ENCODE results near the gene ITGB3. TPM values are rescaled to one million over a fixed set of nuclear protein-coding genes. Genes with fewer than 3 reads are reported as not detected.

The ITGB3 gene
- total RNA-seq, 2 donors from 2014 or later = 2.0 to 2.1 TPM

DNA sequence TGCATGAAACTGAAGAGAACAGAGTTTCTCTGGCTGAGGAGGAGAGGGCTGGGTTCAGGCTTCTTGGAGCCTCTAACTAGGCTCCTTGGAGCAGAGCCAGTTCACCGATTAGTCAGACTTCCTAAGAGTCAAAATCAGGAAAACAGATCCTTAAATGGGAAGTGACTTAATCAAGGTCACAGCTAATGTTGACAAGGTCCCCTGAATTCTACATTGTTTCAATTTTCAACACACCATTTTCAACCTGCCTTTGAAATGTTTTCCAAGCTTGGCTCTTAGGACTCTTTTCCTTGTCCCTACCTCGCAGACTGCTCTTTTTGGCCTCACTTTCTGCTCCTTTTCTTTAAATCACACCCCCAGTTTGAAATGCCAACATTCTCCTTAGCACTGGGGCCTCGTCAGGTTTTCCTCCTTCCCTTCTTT, 28.2 kb upstream of the ITGB3 start:
- Histone ChIP-seq H3K4me1 (peaks cover 30% of the 10 kb centered on the region), H3K27ac (peak overlapping the region in 3 of 4 donors; percentile 33 to 52 (median 40)), H3K4me3 (no peak overlapping the region), H3K9me3 (no peaks in the 10 kb centered on the region), H3K27me3 (no peaks in the 10 kb centered on the region), H3K36me3 (replicated peaks in 1 of 2; ENCODE audit: insufficient read depth in 1 of 2, low read depth in 2 of 2) (no peaks in the 10 kb centered on the region)
- intact Hi-C loops (cut with DNase I) = loop anchor here (10.0 kb wide), 1 partner anchor 389 kb away; no protein-coding TSS in a partner anchor
- peak; percentile 45 to 83 (median 71) for DNase-seq
- WGBS, 2 donors = 41 to 42% methylated on average over 3 of the region's 3 CpGs
- peak; percentile 39 for ATAC-seq
- no peak for TF ChIP-seq POLR2A (IDR thresholded peaks at IDR 0.05)
- TF ChIP-seq, protein P1, sequence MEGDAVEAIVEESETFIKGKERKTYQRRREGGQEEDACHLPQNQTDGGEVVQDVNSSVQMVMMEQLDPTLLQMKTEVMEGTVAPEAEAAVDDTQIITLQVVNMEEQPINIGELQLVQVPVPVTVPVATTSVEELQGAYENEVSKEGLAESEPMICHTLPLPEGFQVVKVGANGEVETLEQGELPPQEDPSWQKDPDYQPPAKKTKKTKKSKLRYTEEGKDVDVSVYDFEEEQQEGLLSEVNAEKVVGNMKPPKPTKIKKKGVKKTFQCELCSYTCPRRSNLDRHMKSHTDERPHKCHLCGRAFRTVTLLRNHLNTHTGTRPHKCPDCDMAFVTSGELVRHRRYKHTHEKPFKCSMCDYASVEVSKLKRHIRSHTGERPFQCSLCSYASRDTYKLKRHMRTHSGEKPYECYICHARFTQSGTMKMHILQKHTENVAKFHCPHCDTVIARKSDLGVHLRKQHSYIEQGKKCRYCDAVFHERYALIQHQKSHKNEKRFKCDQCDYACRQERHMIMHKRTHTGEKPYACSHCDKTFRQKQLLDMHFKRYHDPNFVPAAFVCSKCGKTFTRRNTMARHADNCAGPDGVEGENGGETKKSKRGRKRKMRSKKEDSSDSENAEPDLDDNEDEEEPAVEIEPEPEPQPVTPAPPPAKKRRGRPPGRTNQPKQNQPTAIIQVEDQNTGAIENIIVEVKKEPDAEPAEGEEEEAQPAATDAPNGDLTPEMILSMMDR (IDR thresholded peaks at IDR 0.05) = no peak

DNA sequence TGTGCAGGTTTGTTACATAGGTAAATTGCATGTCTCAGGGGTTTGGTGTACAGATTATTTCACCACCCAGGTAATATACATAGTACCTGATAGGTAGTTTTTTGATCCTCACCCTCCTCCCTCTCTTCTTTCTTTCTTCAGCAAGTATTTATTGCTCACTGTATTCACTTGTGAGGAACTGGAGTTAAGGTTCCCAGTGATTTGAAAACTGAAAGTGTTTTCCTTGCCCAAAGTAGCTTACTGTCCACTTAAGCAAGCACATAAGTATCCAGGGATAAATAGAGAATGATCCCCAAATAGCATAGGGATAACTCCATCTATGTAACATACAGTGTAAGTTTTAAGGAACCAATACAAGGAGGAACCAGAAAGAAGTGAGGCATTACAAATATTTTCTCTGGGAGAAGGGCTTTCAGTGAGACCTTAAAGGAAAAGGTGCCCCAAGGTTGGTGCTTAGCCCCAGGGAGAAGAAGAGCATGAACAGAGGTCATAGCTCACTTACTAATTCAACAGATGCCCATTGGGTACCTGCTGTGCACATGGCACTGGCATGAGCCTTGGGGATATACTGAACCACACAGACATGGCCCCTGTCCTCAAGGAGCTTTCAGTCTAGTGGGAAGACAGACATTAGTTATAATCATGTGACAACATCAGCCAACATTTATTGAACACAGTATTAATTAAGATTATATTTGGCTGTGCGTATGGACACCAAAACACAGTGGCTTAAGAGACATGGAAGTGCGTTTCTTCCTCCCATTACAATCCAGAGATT, 27.5 kb upstream of the ITGB3 start:
- Histone ChIP-seq H3K27ac (peak overlapping the region in 2 of 4 donors; percentile 22 to 52), H3K4me3 (no peak overlapping the region), H3K4me1 (peaks cover 30% of the 10 kb centered on the region), H3K27me3 (no peaks in the 10 kb centered on the region), H3K36me3 (replicated peaks in 1 of 2; ENCODE audit: insufficient read depth in 1 of 2, low read depth in 2 of 2) (no peaks in the 10 kb centered on the region), H3K9me3 (no peaks in the 10 kb centered on the region)
- intact Hi-C loops (cut with DNase I) = loop anchor here (10.0 kb wide), 1 partner anchor 389 kb away; no protein-coding TSS in a partner anchor
- TF ChIP-seq POLR2A (IDR thresholded peaks at IDR 0.05) = no peak
- TF ChIP-seq, protein P1 (IDR thresholded peaks at IDR 0.05) = no peak
- DNase-seq (no peak), ATAC-seq (no peak)
- 79 to 87% methylated on average over 2 of the region's 2 CpGs for WGBS, 2 donors

DNA sequence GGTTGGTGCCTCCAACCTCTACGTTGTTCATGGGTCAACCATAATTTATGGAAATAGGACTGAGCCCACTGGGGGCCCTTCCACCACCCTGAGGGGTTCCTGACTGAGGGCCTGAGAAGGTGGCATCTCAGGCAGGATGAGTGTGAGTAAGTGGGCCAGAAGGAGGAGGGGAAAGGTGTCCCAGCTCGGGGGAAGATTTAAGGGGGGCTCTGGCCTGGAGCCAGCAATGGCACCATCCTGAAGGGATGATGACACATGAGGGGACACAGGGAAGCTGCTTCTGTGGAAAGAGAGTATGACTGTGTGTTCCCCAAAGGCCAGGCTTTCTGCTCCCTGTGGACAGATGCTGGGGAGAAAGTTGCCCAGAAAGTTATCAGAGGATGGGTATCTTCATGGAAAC, 25.8 kb upstream of the ITGB3 start:
- TF ChIP-seq POLR2A (IDR thresholded peaks at IDR 0.05) = no peak
- TF ChIP-seq, protein P1 (IDR thresholded peaks at IDR 0.05) = no peak
- Histone ChIP-seq H3K27me3 (no peaks in the 10 kb centered on the region), H3K27ac (no peak overlapping the region), H3K9me3 (no peaks in the 10 kb centered on the region), H3K4me3 (no peak overlapping the region), H3K4me1 (peaks cover 30% of the 10 kb centered on the region), H3K36me3 (replicated peaks in 1 of 2; ENCODE audit: insufficient read depth in 1 of 2, low read depth in 2 of 2) (no peaks in the 10 kb centered on the region)
- no peak for ATAC-seq
- WGBS, 2 donors = 57 to 75% methylated on average over 2 of the region's 2 CpGs
- intact Hi-C loops (cut with DNase I) = loop anchor here (10.0 kb wide), 1 partner anchor 387 kb away; no protein-coding TSS in a partner anchor
- DNase-seq = no peak

DNA sequence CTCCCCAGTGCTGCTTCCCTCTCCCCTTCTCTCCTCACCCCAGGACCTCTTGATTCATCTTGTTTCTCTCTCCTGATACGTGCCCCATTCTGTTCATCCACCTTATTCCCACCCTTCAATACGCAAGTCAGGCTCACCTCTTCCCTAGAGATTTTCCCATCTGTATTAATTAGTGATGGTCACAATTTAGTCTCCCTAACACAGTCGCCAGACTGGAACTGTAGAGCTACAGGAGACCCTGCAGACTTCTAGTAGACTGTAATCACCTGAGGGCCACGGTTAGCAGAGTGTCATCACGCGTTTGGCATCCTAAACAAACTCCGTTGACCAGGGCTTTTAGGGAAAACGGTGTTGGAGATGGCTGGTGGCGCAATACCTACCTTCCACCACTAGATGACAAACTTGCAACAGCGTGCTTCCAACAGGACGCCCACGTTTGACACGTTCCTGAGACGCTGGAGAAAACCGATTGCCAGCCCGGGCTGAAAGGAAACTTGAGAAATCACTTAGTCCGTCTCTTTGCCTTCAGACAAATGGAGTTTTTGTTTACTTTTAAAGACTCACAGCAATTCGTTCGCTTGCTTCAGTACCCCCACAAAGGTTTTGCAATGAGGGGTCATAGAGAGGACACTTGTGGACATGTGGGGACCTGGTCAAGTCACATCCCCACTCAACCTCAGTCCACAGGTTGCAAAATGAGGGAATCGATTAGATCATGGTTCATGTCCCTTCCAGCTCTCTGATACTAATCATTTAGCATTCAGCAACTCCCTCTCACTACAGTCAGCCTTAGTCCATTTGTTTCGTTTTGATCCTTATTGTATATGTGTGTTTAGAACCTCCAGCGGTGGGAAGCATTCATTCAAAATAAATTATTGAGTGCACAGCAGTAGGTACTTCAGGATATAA, 23.8 kb upstream of the ITGB3 start:
- WGBS, 2 donors = 6 to 7% methylated on average over 22 of the region's 22 CpGs
- H3K4me1 ChIP-seq = peaks cover 21% of the 10 kb centered on the region
- H3K36me3 ChIP-seq (replicated peaks in 1 of 2; ENCODE audit: insufficient read depth in 1 of 2, low read depth in 2 of 2) = no peaks in the 10 kb centered on the region
- H3K4me3 ChIP-seq = no peak overlapping the region
- DNase-seq (peak; percentile 82 to 91 (median 86)), ATAC-seq (peak; percentile 93)
- H3K27me3 ChIP-seq = no peaks in the 10 kb centered on the region
- intact Hi-C loops (cut with DNase I) = loop anchor here (10.0 kb wide), 1 partner anchor 385 kb away; no protein-coding TSS in a partner anchor
- TF ChIP-seq, protein P1 (IDR thresholded peaks at IDR 0.05) = peak; percentile 92 to 98 (median 96)
- no peak for TF ChIP-seq POLR2A (IDR thresholded peaks at IDR 0.05)
- H3K27ac ChIP-seq = no peak overlapping the region
- no peaks in the 10 kb centered on the region for H3K9me3 ChIP-seq
